IMR-90 (cell line): Measurements from ENCODE around the gene PACS1.

ENCODE experiments used
- FOS ChIP-seq: fragments of 150-350 bp; IDR thresholded peaks from 2 replicates; pipeline ENCODE4 v1.6.1; 2016; ENCODE audit warnings: low read depth, low read length
- POLR2A ChIP-seq: IDR thresholded peaks from 2 replicates; pipeline ENCODE4 v1.6.1; 2012; ENCODE audit warnings: mild to moderate bottlenecking, low read depth, low read length
- RAD21 ChIP-seq: IDR thresholded peaks from 2 replicates; pipeline ENCODE4 v1.6.1; 2012; ENCODE audit warnings: low read length, improper control_type of control experiment
- RCOR1 ChIP-seq: IDR thresholded peaks from 2 replicates; pipeline ENCODE4 v1.6.1; 2012; ENCODE audit warnings: mild to moderate bottlenecking, low read length, improper control_type of control experiment; ENCODE audit not compliant: insufficient replicate concordance
- TF ChIP-seq, protein P1 (sequence below): conservative IDR thresholded peaks from 2 replicates; pipeline ENCODE4 v1.5.1; 2012; ENCODE audit warnings: mild to moderate bottlenecking, low read depth, low read length, improper control_type of control experiment
- TF ChIP-seq, protein P2 (sequence below): fragments of 150-350 bp; IDR thresholded peaks from 2 replicates; pipeline ENCODE4 v1.6.1; 2017; ENCODE audit warnings: mild to moderate bottlenecking, antibody characterized with exemption, low read length, low read depth

DNA sequence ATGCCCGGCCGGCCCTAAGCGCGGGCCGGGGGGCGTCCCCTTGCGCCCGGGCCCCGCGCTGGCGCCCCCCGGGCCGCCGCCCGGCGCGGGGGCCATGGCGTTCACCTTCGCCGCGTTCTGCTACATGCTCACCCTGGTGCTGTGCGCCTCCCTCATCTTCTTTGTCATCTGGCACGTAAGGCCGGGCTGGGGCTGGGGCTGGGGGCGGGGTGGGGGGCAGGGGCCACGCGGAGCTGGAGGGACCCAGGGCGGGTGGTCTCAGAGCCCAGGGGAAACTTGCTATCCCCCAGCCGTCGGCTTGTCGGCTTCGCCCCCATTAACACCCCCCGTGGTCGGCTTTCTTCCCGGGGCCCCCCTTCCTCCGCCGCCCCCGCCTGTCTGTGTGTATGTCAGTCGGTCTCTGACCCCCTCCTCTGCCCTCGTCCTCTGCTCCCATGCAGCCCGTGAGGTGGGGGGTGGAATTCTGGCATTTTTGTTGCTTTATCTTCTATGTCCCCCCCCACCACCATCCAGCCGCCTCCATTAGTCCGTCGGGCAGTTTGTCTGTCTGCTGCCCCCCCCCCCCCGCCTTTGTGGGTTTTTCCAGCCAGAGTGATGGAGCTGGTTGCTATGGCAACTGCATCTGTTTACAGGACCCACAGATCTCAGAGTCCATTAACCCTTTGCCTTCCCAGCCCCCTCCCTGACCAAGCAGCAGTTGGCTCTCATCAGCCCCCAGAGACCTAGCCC is 208.5 kb downstream of the PACS1 start:
- TF ChIP-seq, protein P1, sequence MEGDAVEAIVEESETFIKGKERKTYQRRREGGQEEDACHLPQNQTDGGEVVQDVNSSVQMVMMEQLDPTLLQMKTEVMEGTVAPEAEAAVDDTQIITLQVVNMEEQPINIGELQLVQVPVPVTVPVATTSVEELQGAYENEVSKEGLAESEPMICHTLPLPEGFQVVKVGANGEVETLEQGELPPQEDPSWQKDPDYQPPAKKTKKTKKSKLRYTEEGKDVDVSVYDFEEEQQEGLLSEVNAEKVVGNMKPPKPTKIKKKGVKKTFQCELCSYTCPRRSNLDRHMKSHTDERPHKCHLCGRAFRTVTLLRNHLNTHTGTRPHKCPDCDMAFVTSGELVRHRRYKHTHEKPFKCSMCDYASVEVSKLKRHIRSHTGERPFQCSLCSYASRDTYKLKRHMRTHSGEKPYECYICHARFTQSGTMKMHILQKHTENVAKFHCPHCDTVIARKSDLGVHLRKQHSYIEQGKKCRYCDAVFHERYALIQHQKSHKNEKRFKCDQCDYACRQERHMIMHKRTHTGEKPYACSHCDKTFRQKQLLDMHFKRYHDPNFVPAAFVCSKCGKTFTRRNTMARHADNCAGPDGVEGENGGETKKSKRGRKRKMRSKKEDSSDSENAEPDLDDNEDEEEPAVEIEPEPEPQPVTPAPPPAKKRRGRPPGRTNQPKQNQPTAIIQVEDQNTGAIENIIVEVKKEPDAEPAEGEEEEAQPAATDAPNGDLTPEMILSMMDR: no peak
- TF ChIP-seq RAD21 (no peak), RCOR1 (no peak), POLR2A (0 out of 2 replicates have a peak, but pooled peaks have one; percentile 29), FOS (no peak)
- TF ChIP-seq, protein P2, sequence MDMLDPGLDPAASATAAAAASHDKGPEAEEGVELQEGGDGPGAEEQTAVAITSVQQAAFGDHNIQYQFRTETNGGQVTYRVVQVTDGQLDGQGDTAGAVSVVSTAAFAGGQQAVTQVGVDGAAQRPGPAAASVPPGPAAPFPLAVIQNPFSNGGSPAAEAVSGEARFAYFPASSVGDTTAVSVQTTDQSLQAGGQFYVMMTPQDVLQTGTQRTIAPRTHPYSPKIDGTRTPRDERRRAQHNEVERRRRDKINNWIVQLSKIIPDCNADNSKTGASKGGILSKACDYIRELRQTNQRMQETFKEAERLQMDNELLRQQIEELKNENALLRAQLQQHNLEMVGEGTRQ: no peak
